ENCODE measurements around the gene FMN1.

The FMN1 gene

GRCh38 chr15:32830241-32830640, 364.3 kb downstream of the FMN1 start:
- H3K27ac ChIP-seq (ENCODE audit: low read depth, low read length) = no peak overlapping the region
- H3K4me1 ChIP-seq (ENCODE audit: control insufficient read depth, insufficient read depth, low read length) = no peaks in the 10 kb centered on the region
- H3K27me3 ChIP-seq (ENCODE audit: control insufficient read depth, insufficient read depth, low read length) = no peaks in the 10 kb centered on the region

GRCh38 chr15:32829436-32829835, 365.1 kb downstream of the FMN1 start:
- no peak overlapping the region for H3K9ac ChIP-seq (ENCODE audit: low read length)
- no peak overlapping the region for H3K4me3 ChIP-seq (ENCODE audit: low read depth, low read length)
- no peak overlapping the region for H3K27ac ChIP-seq (ENCODE audit: low read depth, low read length)
- no peaks in the 10 kb centered on the region for H3K27me3 ChIP-seq (ENCODE audit: control insufficient read depth, insufficient read depth, low read length)
- no peaks in the 10 kb centered on the region for H3K36me3 ChIP-seq (ENCODE audit: control insufficient read depth, insufficient read depth, low read length)
- no peaks in the 10 kb centered on the region for H3K4me1 ChIP-seq (ENCODE audit: control insufficient read depth, insufficient read depth, low read length)
- no peaks in the 10 kb centered on the region for H3K9me3 ChIP-seq (ENCODE audit: control insufficient read depth, insufficient read depth, low read depth, low read length)

More at GRCh38 chr15:32830241-32830640, 364.3 kb downstream of the FMN1 start:
- Histone ChIP-seq H3K36me3 (ENCODE audit: control insufficient read depth, insufficient read depth, low read length) (no peaks in the 10 kb centered on the region), H3K9me3 (ENCODE audit: control insufficient read depth, insufficient read depth, low read depth, low read length) (no peaks in the 10 kb centered on the region), H3K4me3 (ENCODE audit: low read depth, low read length) (no peak overlapping the region), H3K9ac (ENCODE audit: low read length) (no peak overlapping the region)

- H3K4me3 ChIP-seq (ENCODE audit: low read depth, low read length) = no peak overlapping the region
- no peaks in the 10 kb centered on the region for H3K27me3 ChIP-seq (ENCODE audit: control insufficient read depth, insufficient read depth, low read length)
- H3K9ac ChIP-seq (ENCODE audit: low read length) = no peak overlapping the region
- H3K36me3 ChIP-seq (ENCODE audit: control insufficient read depth, insufficient read depth, low read length) = no peaks in the 10 kb centered on the region
- H3K4me1 ChIP-seq (ENCODE audit: control insufficient read depth, insufficient read depth, low read length) = no peaks in the 10 kb centered on the region
- H3K27ac ChIP-seq (ENCODE audit: low read depth, low read length) = no peak overlapping the region
- H3K9me3 ChIP-seq (ENCODE audit: control insufficient read depth, insufficient read depth, low read depth, low read length) = no peaks in the 10 kb centered on the region
Observed at GRCh38 chr15:32828507-32829186, 365.9 kb downstream of the FMN1 start.

- H3K9me3 ChIP-seq (ENCODE audit: control insufficient read depth, insufficient read depth, low read depth, low read length) = no peaks in the 10 kb centered on the region
- no peak overlapping the region for H3K27ac ChIP-seq (ENCODE audit: low read depth, low read length)
Observed at GRCh38 chr15:32826685-32827084, 367.8 kb downstream of the FMN1 start.

GRCh38 chr15:32825219-32825618, 369.3 kb downstream of the FMN1 start:
- Histone ChIP-seq H3K27ac (ENCODE audit: low read depth, low read length) (no peak overlapping the region), H3K9me3 (ENCODE audit: control insufficient read depth, insufficient read depth, low read depth, low read length) (no peaks in the 10 kb centered on the region), H3K36me3 (ENCODE audit: control insufficient read depth, insufficient read depth, low read length) (no peaks in the 10 kb centered on the region), H3K27me3 (ENCODE audit: control insufficient read depth, insufficient read depth, low read length) (no peaks in the 10 kb centered on the region), H3K9ac (ENCODE audit: low read length) (no peak overlapping the region), H3K4me1 (ENCODE audit: control insufficient read depth, insufficient read depth, low read length) (no peaks in the 10 kb centered on the region), H3K4me3 (ENCODE audit: low read depth, low read length) (no peak overlapping the region)

More at GRCh38 chr15:32826685-32827084, 367.8 kb downstream of the FMN1 start:
- Histone ChIP-seq H3K36me3 (ENCODE audit: control insufficient read depth, insufficient read depth, low read length) (no peaks in the 10 kb centered on the region), H3K27me3 (ENCODE audit: control insufficient read depth, insufficient read depth, low read length) (no peaks in the 10 kb centered on the region), H3K4me3 (ENCODE audit: low read depth, low read length) (no peak overlapping the region), H3K4me1 (ENCODE audit: control insufficient read depth, insufficient read depth, low read length) (no peaks in the 10 kb centered on the region), H3K9ac (ENCODE audit: low read length) (no peak overlapping the region)

GRCh38 chr15:32824777-32825176, 369.7 kb downstream of the FMN1 start:
- no peak overlapping the region for H3K4me3 ChIP-seq (ENCODE audit: low read depth, low read length)
- H3K9ac ChIP-seq (ENCODE audit: low read length) = no peak overlapping the region
- H3K27me3 ChIP-seq (ENCODE audit: control insufficient read depth, insufficient read depth, low read length) = no peaks in the 10 kb centered on the region
- H3K4me1 ChIP-seq (ENCODE audit: control insufficient read depth, insufficient read depth, low read length) = no peaks in the 10 kb centered on the region
- H3K36me3 ChIP-seq (ENCODE audit: control insufficient read depth, insufficient read depth, low read length) = no peaks in the 10 kb centered on the region
- H3K27ac ChIP-seq (ENCODE audit: low read depth, low read length) = no peak overlapping the region
- no peaks in the 10 kb centered on the region for H3K9me3 ChIP-seq (ENCODE audit: control insufficient read depth, insufficient read depth, low read depth, low read length)

- no peak overlapping the region for H3K9ac ChIP-seq (ENCODE audit: low read length)
Observed at GRCh38 chr15:32823750-32824149, 370.8 kb downstream of the FMN1 start.

GRCh38 chr15:32822739-32823138, 371.8 kb downstream of the FMN1 start:
- Histone ChIP-seq H3K9me3 (ENCODE audit: control insufficient read depth, insufficient read depth, low read depth, low read length) (no peaks in the 10 kb centered on the region), H3K27ac (ENCODE audit: low read depth, low read length) (no peak overlapping the region), H3K9ac (ENCODE audit: low read length) (no peak overlapping the region), H3K4me3 (ENCODE audit: low read depth, low read length) (no peak overlapping the region), H3K27me3 (ENCODE audit: control insufficient read depth, insufficient read depth, low read length) (no peaks in the 10 kb centered on the region), H3K36me3 (ENCODE audit: control insufficient read depth, insufficient read depth, low read length) (no peaks in the 10 kb centered on the region), H3K4me1 (ENCODE audit: control insufficient read depth, insufficient read depth, low read length) (no peaks in the 10 kb centered on the region)

More at GRCh38 chr15:32823750-32824149, 370.8 kb downstream of the FMN1 start:
- Histone ChIP-seq H3K4me3 (ENCODE audit: low read depth, low read length) (no peak overlapping the region), H3K36me3 (ENCODE audit: control insufficient read depth, insufficient read depth, low read length) (no peaks in the 10 kb centered on the region), H3K4me1 (ENCODE audit: control insufficient read depth, insufficient read depth, low read length) (no peaks in the 10 kb centered on the region), H3K9me3 (ENCODE audit: control insufficient read depth, insufficient read depth, low read depth, low read length) (no peaks in the 10 kb centered on the region), H3K27me3 (ENCODE audit: control insufficient read depth, insufficient read depth, low read length) (no peaks in the 10 kb centered on the region), H3K27ac (ENCODE audit: low read depth, low read length) (no peak overlapping the region)

GRCh38 chr15:32819448-32819847, 375.1 kb downstream of the FMN1 start:
- Histone ChIP-seq H3K27ac (ENCODE audit: low read depth, low read length) (no peak overlapping the region), H3K4me3 (ENCODE audit: low read depth, low read length) (no peak overlapping the region), H3K9ac (ENCODE audit: low read length) (no peak overlapping the region), H3K9me3 (ENCODE audit: control insufficient read depth, insufficient read depth, low read depth, low read length) (no peaks in the 10 kb centered on the region), H3K4me1 (ENCODE audit: control insufficient read depth, insufficient read depth, low read length) (no peaks in the 10 kb centered on the region), H3K27me3 (ENCODE audit: control insufficient read depth, insufficient read depth, low read length) (no peaks in the 10 kb centered on the region), H3K36me3 (ENCODE audit: control insufficient read depth, insufficient read depth, low read length) (no peaks in the 10 kb centered on the region)

- Histone ChIP-seq H3K4me1 (ENCODE audit: control insufficient read depth, insufficient read depth, low read length) (no peaks in the 10 kb centered on the region), H3K27ac (ENCODE audit: low read depth, low read length) (no peak overlapping the region), H3K9me3 (ENCODE audit: control insufficient read depth, insufficient read depth, low read depth, low read length) (no peaks in the 10 kb centered on the region), H3K9ac (ENCODE audit: low read length) (no peak overlapping the region), H3K36me3 (ENCODE audit: control insufficient read depth, insufficient read depth, low read length) (no peaks in the 10 kb centered on the region), H3K27me3 (ENCODE audit: control insufficient read depth, insufficient read depth, low read length) (no peaks in the 10 kb centered on the region), H3K4me3 (ENCODE audit: low read depth, low read length) (no peak overlapping the region)
Observed at GRCh38 chr15:32818758-32819447, 375.6 kb downstream of the FMN1 start.

GRCh38 chr15:32817577-32817976, 376.9 kb downstream of the FMN1 start:
- no peaks in the 10 kb centered on the region for H3K27me3 ChIP-seq (ENCODE audit: control insufficient read depth, insufficient read depth, low read length)

More at GRCh38 chr15:32817577-32817976, 376.9 kb downstream of the FMN1 start:
- Histone ChIP-seq H3K9ac (ENCODE audit: low read length) (no peak overlapping the region), H3K9me3 (ENCODE audit: control insufficient read depth, insufficient read depth, low read depth, low read length) (no peaks in the 10 kb centered on the region), H3K4me1 (ENCODE audit: control insufficient read depth, insufficient read depth, low read length) (no peaks in the 10 kb centered on the region), H3K4me3 (ENCODE audit: low read depth, low read length) (no peak overlapping the region), H3K27ac (ENCODE audit: low read depth, low read length) (no peak overlapping the region), H3K36me3 (ENCODE audit: control insufficient read depth, insufficient read depth, low read length) (no peaks in the 10 kb centered on the region)
